Measurements from ENCODE around the gene KCTD21.

KCTD21 gene

GRCh38 chr11:78132475-78132874 lies 56.0 kb downstream of the KCTD21 start:
- H3K27me3 ChIP-seq (ENCODE audit: insufficient read depth, poor library complexity, severe bottlenecking), result no peaks in the 10 kb centered on the region
- no peak overlapping the region for H3K4me3 ChIP-seq (replicated peaks; ENCODE audit: insufficient read depth, low read length)
- DNase-seq (ENCODE audit: low read depth in 1 of 2, low spot score in 1 of 2), result no peak
- no peak for TF ChIP-seq POLR2AphosphoS5 (IDR thresholded peaks at IDR 0.05; ENCODE audit: low read depth)
- no peak for TF ChIP-seq REST (IDR thresholded peaks at IDR 0.05; ENCODE audit: insufficient replicate concordance, low read depth)
- no peak for TF ChIP-seq CTCF (IDR thresholded peaks at IDR 0.05; ENCODE audit: insufficient read depth, low read length)
- TF ChIP-seq SPI1 (IDR thresholded peaks at IDR 0.05; ENCODE audit: borderline replicate concordance, low read depth), result no peak
- no peak overlapping the region for H3K27ac ChIP-seq (replicated peaks)

GRCh38 chr11:78131956-78132355 lies 56.5 kb downstream of the KCTD21 start:
- H3K4me3 ChIP-seq (replicated peaks; ENCODE audit: insufficient read depth, low read length), result no peak overlapping the region
- H3K27ac ChIP-seq (replicated peaks), result no peak overlapping the region
- TF ChIP-seq SPI1 (IDR thresholded peaks at IDR 0.05; ENCODE audit: borderline replicate concordance, low read depth) (no peak), GABPA (IDR thresholded peaks at IDR 0.05; ENCODE audit: low read depth) (no peak), CTCF (IDR thresholded peaks at IDR 0.05; ENCODE audit: insufficient read depth, low read length) (no peak), REST (IDR thresholded peaks at IDR 0.05; ENCODE audit: insufficient replicate concordance, low read depth) (no peak), POLR2AphosphoS5 (IDR thresholded peaks at IDR 0.05; ENCODE audit: low read depth) (no peak)
- DNase-seq (ENCODE audit: low read depth in 1 of 2, low spot score in 1 of 2), result no peak
- H3K27me3 ChIP-seq (ENCODE audit: insufficient read depth, poor library complexity, severe bottlenecking), result no peaks in the 10 kb centered on the region

GRCh38 chr11:78127403-78127802 lies 61.0 kb downstream of the KCTD21 start:
- no peak overlapping the region for H3K4me3 ChIP-seq (replicated peaks; ENCODE audit: insufficient read depth, low read length)
- H3K27ac ChIP-seq (replicated peaks), result no peak overlapping the region
- TF ChIP-seq SPI1 (IDR thresholded peaks at IDR 0.05; ENCODE audit: borderline replicate concordance, low read depth) (no peak), REST (IDR thresholded peaks at IDR 0.05; ENCODE audit: insufficient replicate concordance, low read depth) (no peak), GABPA (IDR thresholded peaks at IDR 0.05; ENCODE audit: low read depth) (no peak), CTCF (IDR thresholded peaks at IDR 0.05; ENCODE audit: insufficient read depth, low read length) (no peak), POLR2AphosphoS5 (IDR thresholded peaks at IDR 0.05; ENCODE audit: low read depth) (no peak)
- DNase-seq (ENCODE audit: low read depth in 1 of 2, low spot score in 1 of 2), result no peak
- no peaks in the 10 kb centered on the region for H3K27me3 ChIP-seq (ENCODE audit: insufficient read depth, poor library complexity, severe bottlenecking)
